BE2C (cell line): ENCODE measurements around the gene CD58.

Experiments used
- DNase-seq: peaks from one replicate; pipeline ENCODE4 v3.0.0-alpha.2; 2020
- H3K27me3 ChIP-seq: fragments of 250-450 bp; sonication (Bioruptor Pico); 2 replicates; pipeline ENCODE4 v1.5.1; 2020; ENCODE audit warnings: mild to moderate bottlenecking
- H3K36me3 ChIP-seq: fragments of 250-450 bp; sonication (Bioruptor Pico); 2 replicates; pipeline ENCODE4 v1.5.1; 2020; ENCODE audit warnings: mild to moderate bottlenecking
- H3K4me1 ChIP-seq: fragments of 250-450 bp; sonication (Bioruptor Pico); 2 replicates; pipeline ENCODE4 v1.5.1; 2020
- H3K4me3 ChIP-seq: 2 replicates; pipeline ENCODE4 v1.5.1; 2011; ENCODE audit warnings: low read depth, low read length
- H3K9me3 ChIP-seq: fragments of 250-450 bp; sonication (Bioruptor Pico); 2 replicates; pipeline ENCODE4 v1.5.1; 2020
- CTCF ChIP-seq: IDR thresholded peaks from 2 replicates; pipeline ENCODE4 v1.5.1; 2012; ENCODE audit warnings: mild to moderate bottlenecking, low read depth, low read length

Gene CD58

GRCh38 chr1:116572099-116572498, 1.3 kb upstream of the CD58 start:
- no peak overlapping the region for H3K4me3 ChIP-seq
- peaks cover 3% of the 10 kb centered on the region; the same call in 1 of the 2 replicates for H3K4me1 ChIP-seq
- DNase-seq = no peak
- no peaks in the 10 kb centered on the region for H3K36me3 ChIP-seq
- no peak for TF ChIP-seq CTCF
- H3K9me3 ChIP-seq = no peaks in the 10 kb centered on the region
- no peaks in the 10 kb centered on the region for H3K27me3 ChIP-seq

GRCh38 chr1:116571215-116571919, 541 bp upstream of the CD58 start:
- DNase-seq = no peak
- H3K27me3 ChIP-seq = no peaks in the 10 kb centered on the region
- H3K36me3 ChIP-seq = no peaks in the 10 kb centered on the region
- peaks cover 3% of the 10 kb centered on the region; the same call in 1 of the 2 replicates for H3K4me1 ChIP-seq
- TF ChIP-seq CTCF = no peak
- no peaks in the 10 kb centered on the region for H3K9me3 ChIP-seq
- H3K4me3 ChIP-seq = peak overlapping the region; percentile 84

GRCh38 chr1:116569776-116570357, 959 bp downstream of the CD58 start:
- DNase-seq = no peak
- H3K4me3 ChIP-seq = peak overlapping the region; percentile 84
- TF ChIP-seq CTCF = no peak
- peaks cover 3% of the 10 kb centered on the region; the same call in 1 of the 2 replicates for H3K4me1 ChIP-seq
- no peaks in the 10 kb centered on the region for H3K36me3 ChIP-seq
- H3K27me3 ChIP-seq = no peaks in the 10 kb centered on the region
- H3K9me3 ChIP-seq = no peaks in the 10 kb centered on the region

GRCh38 chr1:116569381-116569670, 1.5 kb downstream of the CD58 start:
- no peaks in the 10 kb centered on the region for H3K27me3 ChIP-seq
- no peak for DNase-seq
- TF ChIP-seq CTCF = no peak
- peaks cover 3% of the 10 kb centered on the region; the same call in 1 of the 2 replicates for H3K4me1 ChIP-seq
- no peaks in the 10 kb centered on the region for H3K9me3 ChIP-seq
- H3K4me3 ChIP-seq = no peak overlapping the region
- no peaks in the 10 kb centered on the region for H3K36me3 ChIP-seq

DNA sequence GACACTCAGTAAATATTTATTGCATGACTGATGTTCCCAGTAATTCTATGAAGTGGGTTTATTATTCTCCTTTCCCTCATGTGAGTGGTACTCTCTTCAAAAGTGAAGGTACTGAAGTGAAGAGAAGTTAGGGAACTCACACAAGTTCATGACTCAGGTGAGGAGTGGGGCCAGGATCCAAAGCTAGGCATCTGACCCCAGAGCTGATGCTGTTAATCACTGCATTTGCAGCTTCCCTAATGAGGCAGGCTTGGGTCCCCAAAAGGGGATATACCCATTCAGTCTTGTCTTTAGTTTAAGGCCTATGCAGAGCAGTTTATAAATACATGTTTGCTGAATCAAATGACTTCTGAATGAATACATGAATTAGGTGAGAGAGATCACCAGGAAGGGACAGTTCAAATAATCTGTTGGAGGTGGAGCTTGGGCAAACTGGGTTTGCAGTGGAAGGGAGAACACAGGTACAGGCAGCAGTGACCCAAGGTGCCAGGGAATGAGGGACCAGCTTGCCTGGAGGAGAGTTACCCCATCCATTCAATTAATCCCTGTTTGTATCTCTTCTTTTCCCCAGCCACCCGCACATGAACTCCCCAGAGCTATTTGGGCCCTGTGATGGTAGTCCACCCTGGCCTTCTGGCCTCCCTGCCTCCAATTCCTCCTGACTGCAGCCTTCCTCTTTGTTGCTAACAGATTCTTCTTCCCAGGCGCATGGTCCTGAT, 2.0 kb downstream of the CD58 start:
- no peak for DNase-seq
- no peak overlapping the region for H3K4me3 ChIP-seq
- no peak for TF ChIP-seq CTCF
- no peaks in the 10 kb centered on the region for H3K36me3 ChIP-seq
- H3K27me3 ChIP-seq = no peaks in the 10 kb centered on the region
- peaks cover 3% of the 10 kb centered on the region; the same call in 1 of the 2 replicates for H3K4me1 ChIP-seq
- no peaks in the 10 kb centered on the region; the same call in 1 of the 2 replicates for H3K9me3 ChIP-seq
